GM19452 (cell line): ENCODE results near the gene HS6ST3.

Source experiments
- ATAC-seq: cut with Tn5 transposase; IDR thresholded peaks from one replicate; pipeline ENCODE4 v1.9.1; 2021; ENCODE audit not compliant: unreplicated experiment

HS6ST3 gene

GRCh38 chr13:96636001-96636709 is 546.2 kb downstream of the HS6ST3 start:
- no peak for ATAC-seq

DNA sequence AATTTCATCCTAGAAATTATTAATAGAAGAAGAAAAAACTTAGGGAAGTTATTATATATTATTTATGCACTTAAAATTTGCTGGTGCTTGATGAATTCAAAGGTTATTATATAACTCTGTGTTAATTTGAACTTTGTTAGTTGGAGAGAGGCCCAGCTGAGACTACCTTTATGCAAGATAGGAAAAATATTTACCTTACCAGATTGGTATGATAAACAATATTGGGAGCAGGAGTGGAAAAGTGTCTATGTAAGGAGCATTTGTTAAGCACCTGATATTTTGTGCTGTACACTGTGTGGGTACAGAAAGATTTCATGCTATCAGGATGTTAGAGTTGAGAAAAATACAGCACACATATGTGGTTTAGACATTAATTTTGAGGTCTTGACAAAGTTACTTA is 547.1 kb downstream of the HS6ST3 start:
- ATAC-seq: no peak

DNA sequence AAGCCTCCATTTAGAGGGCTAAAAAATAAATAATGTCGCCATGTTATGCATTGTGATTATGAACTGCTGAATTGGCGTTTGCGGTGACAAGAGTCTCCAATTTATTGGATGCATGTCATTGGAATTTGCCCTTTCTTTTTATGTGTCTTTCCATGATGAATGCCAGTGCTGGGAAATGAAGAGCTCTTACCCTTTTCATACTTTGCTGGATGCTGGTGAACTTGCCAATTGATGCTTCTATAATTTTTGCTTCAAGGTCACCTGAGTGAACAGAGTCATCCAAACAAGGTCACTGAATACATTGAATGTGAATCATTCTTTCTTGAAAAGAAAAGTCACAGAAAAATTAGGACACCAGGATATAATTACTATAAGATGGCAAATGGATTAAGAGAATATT is 556.2 kb downstream of the HS6ST3 start:
- no peak for ATAC-seq

- no peak for ATAC-seq
These were observed 556.8 kb downstream of the HS6ST3 start for GRCh38 chr13:96646515-96647211.

GRCh38 chr13:96650301-96650886 is 560.5 kb downstream of the HS6ST3 start:
- ATAC-seq: no peak

DNA sequence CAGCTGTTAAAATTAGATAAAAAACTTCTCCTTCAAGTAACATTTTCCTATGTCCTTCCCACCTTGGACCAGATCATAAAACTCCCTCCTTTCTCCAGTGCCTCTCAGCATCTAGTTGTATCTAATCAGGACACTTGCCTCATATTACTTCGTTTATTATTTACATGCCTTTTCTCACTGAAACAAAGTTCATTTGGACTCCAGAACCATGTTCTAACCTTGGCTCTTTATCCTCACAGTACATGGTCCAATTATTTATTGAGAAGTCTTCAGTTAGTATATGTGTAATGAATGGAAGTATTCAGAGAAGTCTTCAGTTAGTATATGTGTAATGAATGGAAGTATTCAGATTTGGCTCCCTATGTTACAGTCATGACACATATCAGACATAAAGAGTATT is 561.7 kb downstream of the HS6ST3 start:
- no peak for ATAC-seq

DNA sequence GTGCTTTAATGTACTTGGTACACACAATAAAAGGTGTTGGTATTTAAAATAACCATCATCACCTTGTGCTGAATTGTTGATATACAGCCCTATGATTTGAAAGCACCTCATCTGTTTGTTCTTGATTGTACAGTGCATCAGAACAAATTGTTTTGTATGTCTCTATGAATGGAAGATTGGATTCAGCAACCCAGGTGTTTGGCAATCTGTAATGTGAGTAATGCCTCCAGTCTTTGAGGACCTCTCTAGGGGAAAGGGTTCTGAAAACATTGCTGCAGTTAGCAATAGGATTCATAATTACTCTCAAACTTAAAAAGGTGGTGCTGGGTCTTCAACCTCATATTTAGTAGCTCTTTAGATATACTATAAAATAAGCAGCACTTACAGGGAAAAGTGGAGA is 562.6 kb downstream of the HS6ST3 start:
- no peak for ATAC-seq

- no peak for ATAC-seq
These were observed 571.7 kb downstream of the HS6ST3 start for GRCh38 chr13:96661612-96662011.

GRCh38 chr13:96662036-96662435 is 572.1 kb downstream of the HS6ST3 start:
- no peak for ATAC-seq

GRCh38 chr13:96667294-96668018 is 577.5 kb downstream of the HS6ST3 start:
- no peak for ATAC-seq

DNA sequence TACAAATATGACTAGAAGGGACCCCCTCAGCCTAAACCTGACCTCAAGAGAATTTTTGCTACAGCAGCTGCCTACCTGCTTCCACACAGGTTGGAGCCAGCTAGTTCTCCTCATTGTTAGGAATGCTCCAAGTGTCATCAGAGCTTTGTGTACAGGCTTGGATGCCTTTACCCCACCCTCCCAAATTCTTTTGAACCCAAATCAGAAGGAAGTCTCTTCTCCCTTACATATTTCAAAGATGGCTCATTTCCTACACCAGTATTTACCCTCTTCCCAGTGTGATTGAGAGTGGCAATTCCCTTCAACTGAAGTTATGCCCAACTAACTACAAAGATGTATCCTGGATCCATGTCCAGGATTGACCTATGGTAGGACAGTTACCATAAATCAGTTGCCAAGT is 581.2 kb downstream of the HS6ST3 start:
- no peak for ATAC-seq

- no peak for ATAC-seq
These were observed 582.1 kb downstream of the HS6ST3 start for GRCh38 chr13:96672016-96672415.

DNA sequence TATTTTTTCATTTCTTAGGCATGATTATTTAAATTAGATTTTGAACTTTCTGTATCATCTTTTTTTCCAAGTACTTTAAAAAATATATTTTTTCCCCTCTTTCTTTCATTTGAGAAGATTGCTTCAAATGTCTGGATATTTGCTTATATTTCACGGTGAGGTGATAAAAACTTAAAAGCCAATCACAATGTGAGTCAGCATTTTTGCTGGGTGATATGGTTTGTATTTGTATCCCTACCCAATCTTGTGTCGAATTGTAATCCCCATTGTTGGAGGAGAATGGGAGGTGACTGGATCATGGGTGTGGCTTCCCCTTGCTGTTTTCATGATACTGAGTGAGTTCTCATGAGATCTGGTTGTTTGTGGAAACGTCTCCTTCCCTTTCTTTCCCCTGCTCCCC is 583.9 kb downstream of the HS6ST3 start:
- ATAC-seq: no peak

DNA sequence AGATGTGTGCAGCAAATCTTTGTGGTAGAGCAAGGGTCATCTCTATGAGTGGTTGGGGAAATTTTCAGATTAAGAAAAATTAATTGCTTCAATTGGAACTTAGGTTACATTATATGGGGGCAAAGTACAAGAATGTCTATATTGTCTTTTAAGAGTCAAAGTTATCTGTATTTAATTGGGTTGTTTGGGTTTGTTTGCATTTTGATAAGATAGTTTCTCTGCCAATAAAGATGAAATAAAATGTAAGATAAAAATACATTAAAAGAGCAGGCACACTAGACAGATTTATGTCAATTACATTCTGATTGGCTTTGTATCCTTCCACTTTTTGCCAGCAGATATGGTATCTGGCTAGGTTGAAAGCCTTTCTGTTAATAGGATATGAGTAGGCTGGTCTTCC is 587.1 kb downstream of the HS6ST3 start:
- no peak for ATAC-seq

DNA sequence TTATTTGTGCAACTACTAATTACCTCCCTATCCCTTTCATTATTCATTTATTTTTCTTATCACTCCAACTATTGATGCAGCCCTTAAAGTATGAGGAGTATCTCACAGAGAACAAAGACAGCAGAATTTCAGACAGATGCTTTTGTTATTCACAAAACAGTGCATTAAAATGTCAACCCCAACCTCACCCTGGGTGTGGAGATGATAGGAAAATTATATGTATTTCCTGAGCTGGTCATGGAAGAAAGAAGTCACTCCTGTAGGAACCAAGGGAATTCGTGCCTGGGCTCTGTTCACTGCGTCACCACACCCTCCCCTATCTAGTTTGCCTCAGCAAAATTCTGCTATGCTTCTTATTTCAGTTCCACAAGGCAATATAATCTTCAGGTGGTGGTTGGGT is 588.9 kb downstream of the HS6ST3 start:
- no peak for ATAC-seq

DNA sequence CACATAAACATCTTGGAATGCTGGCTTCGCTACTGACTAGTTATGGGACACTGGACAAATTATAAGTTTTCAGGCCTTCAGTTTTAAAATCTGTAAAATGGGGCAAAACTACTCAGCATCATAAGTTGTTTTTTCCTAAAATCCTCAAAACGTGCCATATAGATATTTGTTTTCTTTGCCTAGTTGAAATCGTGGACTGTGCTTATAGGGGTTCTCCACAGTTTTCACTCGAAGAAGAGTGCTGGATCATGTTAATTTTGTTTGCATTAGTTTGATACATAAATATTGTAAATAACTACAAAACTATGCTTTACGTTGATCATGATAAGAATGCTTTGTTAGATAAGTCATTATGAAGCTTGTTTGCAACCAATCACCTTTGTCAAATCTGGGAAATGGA is 591.0 kb downstream of the HS6ST3 start:
- no peak for ATAC-seq

DNA sequence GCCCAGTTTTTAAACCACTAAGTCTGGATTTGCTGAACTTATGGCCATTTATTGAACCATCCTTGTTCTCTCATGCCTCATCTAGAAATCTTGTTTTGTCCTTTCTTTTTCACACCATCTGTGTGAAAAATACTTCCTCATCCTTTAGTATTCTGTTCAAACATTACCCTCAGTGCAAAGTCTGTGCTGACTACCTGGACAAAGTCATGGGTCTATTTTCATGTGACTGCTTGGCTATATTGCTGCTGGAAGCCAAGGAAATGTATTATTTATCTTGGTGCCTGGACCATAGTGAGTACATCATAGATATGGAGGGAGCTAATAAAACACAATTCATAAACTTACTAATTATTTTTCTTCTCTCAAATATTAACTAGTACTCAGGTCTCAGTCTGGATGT is 591.9 kb downstream of the HS6ST3 start:
- no peak for ATAC-seq

DNA sequence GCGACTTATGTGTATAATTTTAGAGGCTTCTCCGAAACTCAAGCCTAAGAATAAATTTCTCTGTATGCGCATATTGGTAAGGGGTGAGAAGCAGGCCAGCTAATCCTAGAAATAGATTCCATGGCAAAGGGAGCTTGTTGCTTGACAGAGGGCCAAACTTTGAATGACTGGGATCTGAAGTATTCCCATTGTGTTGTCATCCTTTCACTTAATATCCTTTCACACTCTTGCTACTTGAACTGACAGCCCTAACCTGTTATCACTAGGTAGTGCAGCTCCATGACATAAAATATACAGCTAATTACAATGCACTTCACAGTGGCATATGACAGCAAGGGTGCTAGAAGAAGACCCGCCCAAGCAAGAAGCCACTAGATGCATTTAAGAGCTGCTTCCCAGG is 594.6 kb downstream of the HS6ST3 start:
- no peak for ATAC-seq

GRCh38 chr13:96684907-96685306 is 595.0 kb downstream of the HS6ST3 start:
- ATAC-seq: no peak

GRCh38 chr13:96686286-96686685 is 596.4 kb downstream of the HS6ST3 start:
- ATAC-seq: no peak

DNA sequence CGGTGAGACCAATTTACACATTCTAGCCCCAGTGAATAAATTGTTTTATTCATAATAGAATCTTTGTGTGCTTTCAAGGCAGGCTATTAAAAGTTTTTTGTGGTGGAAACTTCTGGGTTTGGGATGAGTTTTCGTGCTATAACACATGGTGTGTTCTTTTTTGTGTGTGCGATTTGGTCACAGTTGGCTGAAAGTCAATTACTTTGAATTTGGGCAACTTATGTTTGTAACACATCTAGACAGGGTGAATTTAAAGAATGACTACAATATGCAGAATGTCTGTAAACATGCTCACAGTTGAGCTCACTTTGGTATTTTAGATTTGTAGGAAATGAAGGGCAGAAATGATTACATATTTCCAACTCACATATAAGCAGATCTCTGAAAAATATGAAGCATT is 597.3 kb downstream of the HS6ST3 start:
- ATAC-seq: no peak

GRCh38 chr13:96690998-96691397 is 601.1 kb downstream of the HS6ST3 start:
- no peak for ATAC-seq
